ENCODE data around the gene ARFGAP2. TPM values are rescaled to one million over a fixed set of nuclear protein-coding genes. Genes with fewer than 3 reads are reported as not detected.
"Not testable (repeated sequence)": the region's sequence is repeated elsewhere in the genome, so short reads cannot be mapped to it uniquely, and the experiment has no call there.

Gene ARFGAP2
- total RNA-seq, 1 donor from 2014 or later = 51.1 TPM

DNA sequence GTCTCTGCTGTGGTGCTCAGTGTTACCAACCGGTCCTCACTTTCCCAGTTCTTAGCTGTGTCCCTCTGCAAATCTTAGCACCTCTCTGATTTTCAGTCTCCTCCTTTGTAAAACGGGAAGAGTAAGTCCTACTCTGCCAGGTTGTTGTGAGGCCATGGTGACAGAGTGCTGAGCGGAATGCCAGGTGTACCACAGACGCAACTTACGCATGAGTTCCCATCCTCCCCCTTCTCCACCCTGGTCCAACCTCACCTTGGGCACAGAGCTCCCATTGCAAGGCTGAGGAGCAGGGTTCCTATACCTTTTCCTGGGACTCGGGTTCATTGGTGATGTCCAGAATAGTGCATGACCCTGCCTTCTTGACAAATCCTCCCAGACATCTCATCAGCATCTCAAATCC lies 30.8 kb upstream of the ARFGAP2 start:
- H3K27ac Mint-ChIP-seq (ENCODE audit: unreplicated experiment) = no peak overlapping the region
- no peaks in the 10 kb centered on the region for H3K27me3 Mint-ChIP-seq (ENCODE audit: low read depth)
- H3K9me3 Mint-ChIP-seq (ENCODE audit: low read depth) = no peaks in the 10 kb centered on the region
- no peak for DNase-seq (ENCODE audit: low spot score)
- no peaks in the 10 kb centered on the region for H3K36me3 Mint-ChIP-seq (ENCODE audit: low read depth)
- TF ChIP-seq, protein P1, sequence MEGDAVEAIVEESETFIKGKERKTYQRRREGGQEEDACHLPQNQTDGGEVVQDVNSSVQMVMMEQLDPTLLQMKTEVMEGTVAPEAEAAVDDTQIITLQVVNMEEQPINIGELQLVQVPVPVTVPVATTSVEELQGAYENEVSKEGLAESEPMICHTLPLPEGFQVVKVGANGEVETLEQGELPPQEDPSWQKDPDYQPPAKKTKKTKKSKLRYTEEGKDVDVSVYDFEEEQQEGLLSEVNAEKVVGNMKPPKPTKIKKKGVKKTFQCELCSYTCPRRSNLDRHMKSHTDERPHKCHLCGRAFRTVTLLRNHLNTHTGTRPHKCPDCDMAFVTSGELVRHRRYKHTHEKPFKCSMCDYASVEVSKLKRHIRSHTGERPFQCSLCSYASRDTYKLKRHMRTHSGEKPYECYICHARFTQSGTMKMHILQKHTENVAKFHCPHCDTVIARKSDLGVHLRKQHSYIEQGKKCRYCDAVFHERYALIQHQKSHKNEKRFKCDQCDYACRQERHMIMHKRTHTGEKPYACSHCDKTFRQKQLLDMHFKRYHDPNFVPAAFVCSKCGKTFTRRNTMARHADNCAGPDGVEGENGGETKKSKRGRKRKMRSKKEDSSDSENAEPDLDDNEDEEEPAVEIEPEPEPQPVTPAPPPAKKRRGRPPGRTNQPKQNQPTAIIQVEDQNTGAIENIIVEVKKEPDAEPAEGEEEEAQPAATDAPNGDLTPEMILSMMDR (IDR thresholded peaks at IDR 0.05) = no peak
- peaks cover 14% of the 10 kb centered on the region for H3K4me1 Mint-ChIP-seq (ENCODE audit: low read depth)
- H3K4me3 Mint-ChIP-seq (ENCODE audit: unreplicated experiment) = no peak overlapping the region

- not testable (repeated sequence) for H3K4me3 Mint-ChIP-seq (ENCODE audit: unreplicated experiment); H3K27me3 Mint-ChIP-seq (ENCODE audit: low read depth); H3K27ac Mint-ChIP-seq (ENCODE audit: unreplicated experiment); DNase-seq (ENCODE audit: low spot score); H3K36me3 Mint-ChIP-seq (ENCODE audit: low read depth); H3K9me3 Mint-ChIP-seq (ENCODE audit: low read depth)
- H3K4me1 Mint-ChIP-seq (ENCODE audit: low read depth) = peaks cover 14% of the 10 kb centered on the region
These were observed 29.9 kb upstream of the ARFGAP2 start for GRCh38 chr11:47206577-47206976.

- peak overlapping the region; percentile 46 for H3K4me3 Mint-ChIP-seq (ENCODE audit: unreplicated experiment)
- no peaks in the 10 kb centered on the region for H3K9me3 Mint-ChIP-seq (ENCODE audit: low read depth)
- H3K27me3 Mint-ChIP-seq (ENCODE audit: low read depth) = no peaks in the 10 kb centered on the region
- no peaks in the 10 kb centered on the region for H3K36me3 Mint-ChIP-seq (ENCODE audit: low read depth)
- TF ChIP-seq, protein P1 (IDR thresholded peaks at IDR 0.05) = no peak
- H3K4me1 Mint-ChIP-seq (ENCODE audit: low read depth) = peaks cover 14% of the 10 kb centered on the region
- peak overlapping the region; percentile 88 for H3K27ac Mint-ChIP-seq (ENCODE audit: unreplicated experiment)
- no peak for DNase-seq (ENCODE audit: low spot score)
These were observed 27.9 kb upstream of the ARFGAP2 start for GRCh38 chr11:47204637-47204989.

DNA sequence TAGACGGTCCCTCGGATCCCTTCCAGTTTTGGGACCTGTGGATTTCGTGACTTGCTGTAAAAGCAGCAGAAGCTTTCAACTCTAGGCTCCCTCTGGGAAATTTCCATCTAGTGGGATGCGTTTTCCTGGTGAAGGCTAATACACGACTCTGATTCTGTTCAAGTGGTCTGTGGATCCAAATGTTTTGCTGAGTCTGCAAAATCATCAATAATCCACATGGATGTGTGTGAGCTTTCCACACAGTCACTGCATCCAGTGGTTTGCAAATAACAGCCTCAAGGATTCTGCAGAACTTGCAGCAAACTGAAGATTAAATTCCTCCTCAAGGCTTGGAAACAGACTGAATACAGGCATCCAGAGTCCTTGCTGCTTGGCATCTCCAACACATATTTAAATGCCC lies 25.9 kb upstream of the ARFGAP2 start:
- Mint-ChIP-seq H3K4me3 (ENCODE audit: unreplicated experiment) (no peak overlapping the region), H3K27me3 (ENCODE audit: low read depth) (no peaks in the 10 kb centered on the region), H3K36me3 (ENCODE audit: low read depth) (no peaks in the 10 kb centered on the region), H3K9me3 (ENCODE audit: low read depth) (no peaks in the 10 kb centered on the region), H3K27ac (ENCODE audit: unreplicated experiment) (no peak overlapping the region), H3K4me1 (ENCODE audit: low read depth) (peaks cover 14% of the 10 kb centered on the region)
- no peak for DNase-seq (ENCODE audit: low spot score)
- TF ChIP-seq, protein P1 (IDR thresholded peaks at IDR 0.05) = no peak

- Mint-ChIP-seq H3K4me1 (ENCODE audit: low read depth) (peaks cover 14% of the 10 kb centered on the region), H3K4me3 (ENCODE audit: unreplicated experiment) (no peak overlapping the region), H3K27ac (ENCODE audit: unreplicated experiment) (no peak overlapping the region), H3K36me3 (ENCODE audit: low read depth) (no peaks in the 10 kb centered on the region), H3K9me3 (ENCODE audit: low read depth) (no peaks in the 10 kb centered on the region), H3K27me3 (ENCODE audit: low read depth) (no peaks in the 10 kb centered on the region)
- TF ChIP-seq, protein P1 (IDR thresholded peaks at IDR 0.05) = no peak
- no peak for DNase-seq (ENCODE audit: low spot score)
These were observed 24.3 kb upstream of the ARFGAP2 start for GRCh38 chr11:47201015-47201414.

DNA sequence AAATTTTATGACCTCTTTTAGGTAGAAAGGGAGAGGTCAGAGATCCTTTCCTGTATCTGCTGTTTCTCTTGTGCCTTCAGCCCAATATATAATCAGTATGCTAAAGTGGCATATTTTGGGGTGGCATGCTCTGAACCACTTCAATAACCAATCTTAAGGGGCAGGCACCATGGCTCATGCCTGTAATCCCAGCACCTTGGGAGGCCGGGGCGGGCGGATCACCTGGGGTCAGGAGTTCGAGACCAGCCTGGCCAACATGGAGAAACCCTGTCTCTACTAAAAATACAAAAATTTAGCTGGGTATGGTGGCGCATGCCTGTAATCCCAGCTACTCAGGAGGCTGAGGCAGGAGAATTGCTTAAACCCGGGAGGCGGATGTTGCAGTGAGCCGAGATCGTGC lies 21.5 kb upstream of the ARFGAP2 start:
- not testable (repeated sequence) for H3K36me3 Mint-ChIP-seq (ENCODE audit: low read depth); H3K9me3 Mint-ChIP-seq (ENCODE audit: low read depth); H3K4me3 Mint-ChIP-seq (ENCODE audit: unreplicated experiment); H3K27me3 Mint-ChIP-seq (ENCODE audit: low read depth); DNase-seq (ENCODE audit: low spot score)
- H3K4me1 Mint-ChIP-seq (ENCODE audit: low read depth) = peaks cover 19% of the 10 kb centered on the region
- peak overlapping the region; percentile 55 for H3K27ac Mint-ChIP-seq (ENCODE audit: unreplicated experiment)

All from chondrocyte (in vitro differentiated cells).